Stimulated activated CD8-positive, alpha-beta memory T cell treated with anti-CD3 and anti-CD28 coated beads, Interleukin-4, amount 100 ng/mL, for 1 hour (primary cell): ENCODE data around the gene CCNH.

Experiments used
- DNase-seq, 2 donors: peaks; one replicate each; pipeline ENCODE4 v3.0.0-alpha.2; 2020; ENCODE audit warnings: low read depth in 2 of 2, low spot score in 1 of 2

CCNH gene

GRCh38 chr5:87361536-87362213, 51.1 kb downstream of the CCNH start:
- DNase-seq, result no peak

- no peak for DNase-seq
These were observed 51.7 kb downstream of the CCNH start for GRCh38 chr5:87361031-87361445.

- DNase-seq, result no peak
These were observed 52.6 kb downstream of the CCNH start for GRCh38 chr5:87360132-87360531.

GRCh38 chr5:87359106-87359505, 53.6 kb downstream of the CCNH start:
- DNase-seq, result no peak

GRCh38 chr5:87354496-87354895, 58.2 kb downstream of the CCNH start:
- DNase-seq, result no peak

GRCh38 chr5:87347841-87348240, 64.9 kb downstream of the CCNH start:
- no peak for DNase-seq

- DNase-seq, result no peak
These were observed 65.5 kb downstream of the CCNH start for GRCh38 chr5:87347272-87347671.
